ENCODE data around the gene METTL2B. TPM values are rescaled to one million over a fixed set of nuclear protein-coding genes. Genes with fewer than 3 reads are reported as not detected.

METTL2B gene
- total and polyA plus RNA-seq, 9 donors = 9.5 to 31.3 (median 20.3) TPM

- intact Hi-C loops (cut with DNase I) = no loop called here
- no peak overlapping the region for H3K27ac ChIP-seq
- no peaks in the 10 kb centered on the region for H3K9me3 ChIP-seq
- no peak for DNase-seq
- H3K4me3 ChIP-seq = no peak overlapping the region
- 89 to 96% (median 91%) methylated on average over 3 of the region's 3 CpGs for WGBS, 3 donors
- H3K4me1 ChIP-seq (ENCODE audit: insufficient read depth) = peaks cover 3% of the 10 kb centered on the region
- H3K36me3 ChIP-seq = no peaks in the 10 kb centered on the region
- no peaks in the 10 kb centered on the region for H3K27me3 ChIP-seq
- TF ChIP-seq, protein P1, sequence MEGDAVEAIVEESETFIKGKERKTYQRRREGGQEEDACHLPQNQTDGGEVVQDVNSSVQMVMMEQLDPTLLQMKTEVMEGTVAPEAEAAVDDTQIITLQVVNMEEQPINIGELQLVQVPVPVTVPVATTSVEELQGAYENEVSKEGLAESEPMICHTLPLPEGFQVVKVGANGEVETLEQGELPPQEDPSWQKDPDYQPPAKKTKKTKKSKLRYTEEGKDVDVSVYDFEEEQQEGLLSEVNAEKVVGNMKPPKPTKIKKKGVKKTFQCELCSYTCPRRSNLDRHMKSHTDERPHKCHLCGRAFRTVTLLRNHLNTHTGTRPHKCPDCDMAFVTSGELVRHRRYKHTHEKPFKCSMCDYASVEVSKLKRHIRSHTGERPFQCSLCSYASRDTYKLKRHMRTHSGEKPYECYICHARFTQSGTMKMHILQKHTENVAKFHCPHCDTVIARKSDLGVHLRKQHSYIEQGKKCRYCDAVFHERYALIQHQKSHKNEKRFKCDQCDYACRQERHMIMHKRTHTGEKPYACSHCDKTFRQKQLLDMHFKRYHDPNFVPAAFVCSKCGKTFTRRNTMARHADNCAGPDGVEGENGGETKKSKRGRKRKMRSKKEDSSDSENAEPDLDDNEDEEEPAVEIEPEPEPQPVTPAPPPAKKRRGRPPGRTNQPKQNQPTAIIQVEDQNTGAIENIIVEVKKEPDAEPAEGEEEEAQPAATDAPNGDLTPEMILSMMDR (IDR thresholded peaks at IDR 0.05) = no peak
- TF ChIP-seq POLR2A (IDR thresholded peaks at IDR 0.05) (no peak), EP300 (IDR thresholded peaks at IDR 0.05) (no peak)
These were observed 34.2 kb upstream of the METTL2B start for GRCh38 chr7:128442356-128442755.

GRCh38 chr7:128443831-128444600, 32.5 kb upstream of the METTL2B start:
- H3K27ac ChIP-seq = no peak overlapping the region
- no peak overlapping the region for H3K4me3 ChIP-seq
- TF ChIP-seq POLR2A (IDR thresholded peaks at IDR 0.05) = no peak
- TF ChIP-seq, protein P1 (IDR thresholded peaks at IDR 0.05) = no peak
- no peak for TF ChIP-seq EP300 (IDR thresholded peaks at IDR 0.05)
- DNase-seq = no peak
- no peaks in the 10 kb centered on the region for H3K27me3 ChIP-seq
- H3K36me3 ChIP-seq = no peaks in the 10 kb centered on the region
- WGBS, 3 donors = 83 to 86% (median 85%) methylated on average over 7 of the region's 7 CpGs
- intact Hi-C loops (cut with DNase I) = no loop called here
- no peaks in the 10 kb centered on the region for H3K9me3 ChIP-seq
- H3K4me1 ChIP-seq (ENCODE audit: insufficient read depth) = peaks cover 3% of the 10 kb centered on the region

DNA sequence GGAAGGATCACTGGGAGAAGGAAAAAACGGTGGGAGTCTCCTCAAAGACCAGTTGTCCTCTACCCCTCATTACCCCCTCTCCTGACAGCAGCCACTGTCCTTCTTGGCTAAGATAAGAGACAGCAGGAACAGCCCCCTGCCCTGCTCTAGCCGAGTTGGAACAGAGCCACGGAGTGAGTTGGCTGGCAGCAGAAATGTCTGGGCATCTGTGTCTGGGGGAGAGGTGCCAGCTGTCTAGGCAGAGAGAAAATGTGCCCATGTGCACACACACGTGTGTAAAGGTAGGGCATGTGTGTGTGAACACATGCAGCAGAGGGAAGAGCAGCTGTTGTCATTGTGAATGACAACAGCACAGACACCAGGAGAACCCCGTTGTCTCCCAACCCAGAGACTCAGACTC, 30.2 kb upstream of the METTL2B start:
- 45 to 68% (median 54%) methylated on average over 5 of the region's 5 CpGs for WGBS, 3 donors
- H3K27ac ChIP-seq = peak overlapping the region in 1 of 2 donors; percentile 9
- no peak overlapping the region for H3K4me3 ChIP-seq
- H3K27me3 ChIP-seq = no peaks in the 10 kb centered on the region
- DNase-seq = peak in 1 of 5 donors; percentile 49
- TF ChIP-seq, protein P1 (IDR thresholded peaks at IDR 0.05) = no peak
- TF ChIP-seq POLR2A (IDR thresholded peaks at IDR 0.05) (no peak), EP300 (IDR thresholded peaks at IDR 0.05) (no peak)
- H3K4me1 ChIP-seq (ENCODE audit: insufficient read depth) = peaks cover 3% of the 10 kb centered on the region
- no peaks in the 10 kb centered on the region for H3K9me3 ChIP-seq
- intact Hi-C loops (cut with DNase I) = no loop called here
- H3K36me3 ChIP-seq = no peaks in the 10 kb centered on the region

GRCh38 chr7:128447941-128448564, 28.5 kb upstream of the METTL2B start:
- intact Hi-C loops (cut with DNase I) = no loop called here
- no peaks in the 10 kb centered on the region for H3K9me3 ChIP-seq
- H3K36me3 ChIP-seq = no peaks in the 10 kb centered on the region
- 70 to 75% (median 70%) methylated on average over 4 of the region's 4 CpGs for WGBS, 3 donors
- no peak overlapping the region for H3K4me3 ChIP-seq
- H3K4me1 ChIP-seq (ENCODE audit: insufficient read depth) = peaks cover 3% of the 10 kb centered on the region
- TF ChIP-seq, protein P1 (IDR thresholded peaks at IDR 0.05) = no peak
- TF ChIP-seq POLR2A (IDR thresholded peaks at IDR 0.05) (no peak), EP300 (IDR thresholded peaks at IDR 0.05) (no peak)
- H3K27me3 ChIP-seq = no peaks in the 10 kb centered on the region
- H3K27ac ChIP-seq = no peak overlapping the region
- no peak for DNase-seq

Measured in ovary (tissue), 9 donors.